ENCODE results near the gene EXOSC7.

EXOSC7 gene

DNA sequence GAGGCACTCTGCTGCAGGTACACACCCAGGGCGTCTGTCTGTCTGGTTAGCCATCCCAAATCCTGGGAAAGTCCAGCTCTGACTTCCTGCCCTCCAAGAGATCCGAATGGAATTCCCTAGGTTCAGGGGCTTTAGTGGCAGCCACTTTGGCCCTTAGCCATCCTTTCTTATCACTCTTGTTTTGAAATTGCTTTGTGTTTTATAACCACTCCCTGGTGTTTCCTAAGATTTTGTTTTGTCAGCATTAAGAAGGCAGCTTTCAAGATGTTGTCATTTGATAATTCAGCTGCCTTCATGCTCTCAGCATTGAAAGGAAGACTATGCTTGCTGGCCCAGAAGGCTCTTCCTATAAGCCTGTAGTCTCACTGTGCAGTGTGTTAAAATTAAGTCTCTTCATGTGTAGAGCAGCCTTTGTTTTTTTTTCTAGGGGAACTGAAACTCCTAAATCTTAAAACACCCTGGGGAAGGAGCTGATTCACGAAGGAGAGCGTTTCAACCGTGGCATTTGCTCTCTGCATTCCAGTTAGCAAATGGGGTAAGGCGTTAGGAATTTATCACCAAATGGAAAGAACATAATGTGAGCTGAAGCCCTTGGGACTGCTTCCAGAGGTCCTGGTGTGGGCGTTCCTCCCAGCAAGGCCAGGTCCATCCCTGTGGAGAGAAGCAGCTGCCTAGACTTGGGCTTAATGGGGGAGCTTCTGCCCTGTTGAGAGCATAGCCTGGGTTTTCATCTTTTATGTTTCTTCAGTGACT is 35.9 kb downstream of the EXOSC7 start:
- in situ Hi-C loops (cut with MboI; ENCODE audit: low sequenced_read_pairs, unreplicated experiment), result no loop called here
- DNase-seq (ENCODE audit: low spot score), result peak; percentile 50

DNA sequence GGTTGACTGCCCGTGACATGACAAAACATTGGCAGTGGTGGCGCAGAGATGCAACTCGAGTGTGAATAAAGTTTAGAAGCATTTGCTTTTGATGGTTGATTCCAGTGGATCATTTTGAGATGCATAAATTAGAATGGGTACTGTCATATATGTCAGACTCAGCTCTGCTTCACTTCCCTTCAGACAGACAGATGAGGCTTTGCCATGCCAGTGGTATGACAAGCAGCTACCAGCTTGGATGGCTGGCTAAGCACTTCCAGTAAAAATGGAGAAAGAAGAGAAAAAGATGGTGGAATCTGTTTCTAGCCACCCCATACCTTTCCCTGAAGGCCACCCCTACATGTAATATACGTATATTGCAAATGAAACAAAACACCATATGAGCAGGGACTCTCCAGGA is 36.5 kb downstream of the EXOSC7 start:
- in situ Hi-C loops (cut with MboI; ENCODE audit: low sequenced_read_pairs, unreplicated experiment), result no loop called here
- no peak for DNase-seq (ENCODE audit: low spot score)
- TF ChIP-seq, protein P1, sequence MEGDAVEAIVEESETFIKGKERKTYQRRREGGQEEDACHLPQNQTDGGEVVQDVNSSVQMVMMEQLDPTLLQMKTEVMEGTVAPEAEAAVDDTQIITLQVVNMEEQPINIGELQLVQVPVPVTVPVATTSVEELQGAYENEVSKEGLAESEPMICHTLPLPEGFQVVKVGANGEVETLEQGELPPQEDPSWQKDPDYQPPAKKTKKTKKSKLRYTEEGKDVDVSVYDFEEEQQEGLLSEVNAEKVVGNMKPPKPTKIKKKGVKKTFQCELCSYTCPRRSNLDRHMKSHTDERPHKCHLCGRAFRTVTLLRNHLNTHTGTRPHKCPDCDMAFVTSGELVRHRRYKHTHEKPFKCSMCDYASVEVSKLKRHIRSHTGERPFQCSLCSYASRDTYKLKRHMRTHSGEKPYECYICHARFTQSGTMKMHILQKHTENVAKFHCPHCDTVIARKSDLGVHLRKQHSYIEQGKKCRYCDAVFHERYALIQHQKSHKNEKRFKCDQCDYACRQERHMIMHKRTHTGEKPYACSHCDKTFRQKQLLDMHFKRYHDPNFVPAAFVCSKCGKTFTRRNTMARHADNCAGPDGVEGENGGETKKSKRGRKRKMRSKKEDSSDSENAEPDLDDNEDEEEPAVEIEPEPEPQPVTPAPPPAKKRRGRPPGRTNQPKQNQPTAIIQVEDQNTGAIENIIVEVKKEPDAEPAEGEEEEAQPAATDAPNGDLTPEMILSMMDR (IDR thresholded peaks at IDR 0.05; ENCODE audit: borderline replicate concordance, control extremely low read depth, extremely low read depth, insufficient read depth, missing control alignments), result no peak

More for the DNA sequence above, 35.9 kb downstream of the EXOSC7 start:
- TF ChIP-seq, protein P1 (IDR thresholded peaks at IDR 0.05; ENCODE audit: borderline replicate concordance, control extremely low read depth, extremely low read depth, insufficient read depth, missing control alignments), result no peak

DNA sequence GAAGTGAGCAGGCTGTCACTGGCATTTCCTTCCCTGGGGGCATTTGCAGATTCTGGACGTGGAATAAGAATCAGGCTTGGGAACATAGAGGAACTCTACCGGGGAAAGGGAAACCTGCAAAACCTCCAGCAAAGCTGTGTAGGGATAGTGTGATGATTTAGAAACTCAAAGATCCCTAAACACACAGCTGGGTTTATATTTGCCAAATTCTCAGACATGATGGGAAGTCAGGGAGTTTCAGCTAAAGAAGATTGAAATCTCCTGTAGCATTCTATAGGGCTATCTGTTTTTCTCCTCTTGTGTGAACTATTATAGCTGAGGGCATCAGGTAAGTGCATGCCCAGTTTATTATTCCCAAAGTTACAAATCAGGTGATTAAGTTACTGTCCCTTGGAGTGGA is 40.9 kb downstream of the EXOSC7 start:
- no peak for DNase-seq (ENCODE audit: low spot score)
- in situ Hi-C loops (cut with MboI; ENCODE audit: low sequenced_read_pairs, unreplicated experiment), result no loop called here
- TF ChIP-seq, protein P1 (IDR thresholded peaks at IDR 0.05; ENCODE audit: borderline replicate concordance, control extremely low read depth, extremely low read depth, insufficient read depth, missing control alignments), result no peak

DNA sequence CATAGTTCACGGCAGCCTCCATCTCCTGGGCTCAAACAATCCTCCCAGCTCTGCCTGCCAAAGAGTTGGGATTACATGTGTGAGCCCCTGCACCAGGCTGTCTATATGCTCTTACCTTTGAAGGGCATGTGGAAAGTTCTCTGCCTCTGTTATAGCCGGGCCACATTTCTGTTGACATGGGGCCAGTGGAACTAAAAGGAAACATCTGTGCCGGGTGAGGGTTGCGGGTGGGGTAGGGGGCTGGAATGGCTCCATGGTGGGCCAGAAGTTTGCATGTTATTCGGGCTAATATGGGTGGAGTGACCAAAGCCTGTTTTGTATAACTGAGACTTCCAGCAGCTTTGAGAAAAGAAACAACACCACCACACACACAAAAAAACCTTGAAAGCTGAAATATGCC is 41.8 kb downstream of the EXOSC7 start:
- DNase-seq (ENCODE audit: low spot score), result no peak
- TF ChIP-seq, protein P1 (IDR thresholded peaks at IDR 0.05; ENCODE audit: borderline replicate concordance, control extremely low read depth, extremely low read depth, insufficient read depth, missing control alignments), result no peak
- in situ Hi-C loops (cut with MboI; ENCODE audit: low sequenced_read_pairs, unreplicated experiment), result no loop called here

DNA sequence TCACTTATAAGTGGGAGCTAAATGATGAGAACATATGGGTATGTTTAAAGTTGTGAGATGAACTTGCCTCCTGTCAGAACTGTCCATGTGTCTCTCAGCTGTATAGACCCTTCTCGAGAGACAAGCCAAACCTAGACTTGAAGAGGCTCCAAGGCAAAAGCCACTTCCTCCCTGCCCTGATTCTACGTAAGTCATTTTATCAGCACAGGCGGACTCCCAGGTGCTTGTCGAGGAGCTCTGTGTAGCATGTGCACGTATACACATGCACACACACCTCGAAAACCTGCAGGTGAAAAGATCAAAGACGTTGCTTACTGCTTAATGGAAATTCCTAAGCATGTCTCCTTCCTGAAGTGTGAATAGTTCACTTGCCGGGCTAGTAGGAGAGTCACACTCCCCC is 44.5 kb downstream of the EXOSC7 start:
- TF ChIP-seq, protein P1 (IDR thresholded peaks at IDR 0.05; ENCODE audit: borderline replicate concordance, control extremely low read depth, extremely low read depth, insufficient read depth, missing control alignments), result no peak
- in situ Hi-C loops (cut with MboI; ENCODE audit: low sequenced_read_pairs, unreplicated experiment), result no loop called here
- no peak for DNase-seq (ENCODE audit: low spot score)

DNA sequence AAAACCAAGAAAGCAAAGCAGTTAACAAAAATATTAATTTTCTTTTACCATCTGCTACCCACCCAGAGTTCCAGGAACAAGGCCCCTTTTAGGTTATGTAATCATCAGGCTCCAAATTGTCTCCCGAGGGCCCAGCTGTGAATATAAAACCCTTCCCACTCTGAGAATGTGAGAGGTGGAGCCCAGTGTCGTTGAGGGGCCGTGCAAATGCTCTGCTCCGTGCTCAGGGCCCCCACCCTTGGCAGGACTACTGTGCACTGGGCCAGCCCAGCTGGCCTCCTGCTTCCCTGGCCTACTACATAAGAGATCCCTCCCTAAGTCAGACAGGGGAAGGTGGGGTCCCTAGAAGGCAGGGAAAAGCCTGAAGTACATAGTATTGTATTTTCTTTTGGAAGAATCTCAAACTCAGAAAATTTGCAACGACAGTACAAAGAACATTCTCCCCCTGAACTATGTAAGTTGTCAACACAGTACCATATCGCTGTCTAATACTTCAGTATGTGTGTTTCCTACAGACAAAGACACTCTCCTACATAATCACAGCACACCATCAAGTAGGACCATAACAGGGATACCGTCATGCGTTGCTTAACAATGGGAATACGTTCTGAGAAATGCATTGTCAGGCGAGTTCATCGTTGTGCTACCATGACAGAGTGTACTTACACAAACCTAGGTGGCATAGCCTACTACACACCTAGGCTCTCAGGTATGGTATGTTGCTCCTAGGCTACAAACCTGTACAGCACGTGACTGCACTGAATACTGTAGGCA is 45.7 kb downstream of the EXOSC7 start:
- no peak for DNase-seq (ENCODE audit: low spot score)
- in situ Hi-C loops (cut with MboI; ENCODE audit: low sequenced_read_pairs, unreplicated experiment), result no loop called here
- TF ChIP-seq, protein P1 (IDR thresholded peaks at IDR 0.05; ENCODE audit: borderline replicate concordance, control extremely low read depth, extremely low read depth, insufficient read depth, missing control alignments), result no peak
